K562 (cell line): Measurements from ENCODE around the gene HLCS.

Experiments
- GATAD2B ChIP-seq: fragments of 450-650 bp; IDR thresholded peaks from 2 replicates; pipeline ENCODE4 v1.6.1; 2017; ENCODE audit warnings: mild to moderate bottlenecking, borderline replicate concordance
- HCFC1 ChIP-seq: IDR thresholded peaks from 2 replicates; pipeline ENCODE4 v1.6.1; 2012; ENCODE audit warnings: low read depth, low read length, improper control_type of control experiment
- NFIX ChIP-seq: fragments of 250-450 bp; sonication (Bioruptor Pico); IDR thresholded peaks from 2 replicates; pipeline ENCODE4 v1.4.0; 2020; ENCODE audit warnings: low read depth, mild to moderate bottlenecking, moderate library complexity
- POLR2AphosphoS2 ChIP-seq: IDR thresholded peaks from 2 replicates; pipeline ENCODE4 v1.6.1; 2012; ENCODE audit warnings: low read length, improper control_type of control experiment
- POLR2AphosphoS5 ChIP-seq: IDR thresholded peaks from 2 replicates; pipeline ENCODE4 v1.6.1; 2011; ENCODE audit warnings: mild to moderate bottlenecking, low read depth, low read length, moderate library complexity; ENCODE audit not compliant: control insufficient read depth, insufficient read depth
- RBBP5 ChIP-seq: fragments of 200-600 bp; sonication (generic); IDR thresholded peaks from 2 replicates; pipeline ENCODE4 v1.6.1; 2012; ENCODE audit warnings: borderline replicate concordance, mild to moderate bottlenecking, low read length, control low read depth, inconsistent platforms; ENCODE audit not compliant: insufficient read depth, poor library complexity, severe bottlenecking
- TAF1 ChIP-seq: IDR thresholded peaks from 2 replicates; pipeline ENCODE4 v1.6.1; 2011; ENCODE audit warnings: mild to moderate bottlenecking, low read length, moderate library complexity; ENCODE audit not compliant: insufficient read depth, control insufficient read depth, severe bottlenecking; ENCODE audit errors: extremely low read depth
- TCF7L2 ChIP-seq: fragments of 150-350 bp; IDR thresholded peaks from 2 replicates; pipeline ENCODE4 v1.6.1; 2016; ENCODE audit warnings: low read depth, mild to moderate bottlenecking, low read length, moderate library complexity
- ZFX ChIP-seq: sonication (generic); formaldehyde crosslinking; IDR thresholded peaks from 2 replicates; pipeline ENCODE4 v1.8.0; 2022; ENCODE audit warnings: mild to moderate bottlenecking, missing genetic modification reagents, moderate library complexity
- TF ChIP-seq, protein P1 (sequence below): sonication (generic); formaldehyde crosslinking; IDR thresholded peaks from 2 replicates; pipeline ENCODE4 v1.9.0; 2022; ENCODE audit warnings: mild to moderate bottlenecking, missing genetic modification reagents
- TF ChIP-seq, protein P2 (sequence below): sonication (generic); formaldehyde crosslinking; IDR thresholded peaks from 2 replicates; pipeline ENCODE4 v1.5.0; 2020; ENCODE audit warnings: missing genetic modification reagents
- TF ChIP-seq, protein P3 (sequence below), 3 experiments: IDR thresholded peaks in 2 of 3; conservative IDR thresholded peaks in 1 of 3; 2 replicates each; pipeline ENCODE4 v1.5.1; 2011 to 2012; ENCODE audit warnings: low read length in 3 of 3, mild to moderate bottlenecking in 3 of 3, control low read depth in 2 of 3, improper control_type of control experiment in 1 of 3, inconsistent platforms in 1 of 3, low read depth in 1 of 3, mixed read lengths in 1 of 3, moderate library complexity in 1 of 3; ENCODE audit not compliant: insufficient read depth in 2 of 3

DNA sequence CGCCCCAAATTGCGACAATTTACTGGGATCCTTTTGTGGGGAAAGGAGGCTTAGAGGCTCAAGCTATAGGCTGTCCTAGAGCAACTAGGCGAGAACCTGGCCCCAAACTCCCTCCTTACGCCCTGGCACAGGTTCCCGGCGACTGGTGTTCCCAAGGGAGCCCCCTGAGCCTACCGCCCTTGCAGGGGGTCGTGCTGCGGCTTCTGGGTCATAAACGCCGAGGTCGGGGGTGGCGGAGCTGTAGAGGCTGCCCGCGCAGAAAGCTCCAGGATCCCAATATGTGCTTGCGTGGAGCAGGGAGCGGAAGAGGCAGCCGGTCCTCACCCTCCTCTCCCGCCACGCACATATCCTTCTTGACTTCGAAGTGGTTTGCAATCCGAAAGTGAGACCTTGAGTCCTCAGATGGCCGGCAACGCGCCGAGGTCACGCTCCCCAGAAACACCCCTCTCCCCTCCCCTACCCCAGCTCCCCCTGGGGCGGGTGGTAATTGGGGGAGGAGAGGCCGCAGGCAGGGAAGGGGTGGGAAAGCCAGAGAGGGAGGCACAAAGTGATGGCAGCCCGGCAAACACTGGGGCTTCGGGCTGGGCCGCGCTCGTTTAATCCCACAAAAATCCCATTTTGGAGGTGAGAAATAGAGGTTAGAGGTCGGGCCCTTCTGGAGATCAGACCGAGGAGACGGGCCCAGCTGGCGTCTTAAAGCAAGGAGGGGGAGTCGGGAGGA is 261.4 kb downstream of the HLCS start:
- TF ChIP-seq TAF1 (no peak), HCFC1 (no peak), RBBP5 (no peak), NFIX (CRISPR knock-in tag) (no peak), ZFX (CRISPR knock-in tag) (no peak), GATAD2B (no peak), POLR2AphosphoS2 (no peak), POLR2AphosphoS5 (no peak), TCF7L2 (no peak)
- TF ChIP-seq, protein P1, sequence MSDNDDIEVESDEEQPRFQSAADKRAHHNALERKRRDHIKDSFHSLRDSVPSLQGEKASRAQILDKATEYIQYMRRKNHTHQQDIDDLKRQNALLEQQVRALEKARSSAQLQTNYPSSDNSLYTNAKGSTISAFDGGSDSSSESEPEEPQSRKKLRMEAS (CRISPR knock-in tag), result no peak
- TF ChIP-seq, protein P2, sequence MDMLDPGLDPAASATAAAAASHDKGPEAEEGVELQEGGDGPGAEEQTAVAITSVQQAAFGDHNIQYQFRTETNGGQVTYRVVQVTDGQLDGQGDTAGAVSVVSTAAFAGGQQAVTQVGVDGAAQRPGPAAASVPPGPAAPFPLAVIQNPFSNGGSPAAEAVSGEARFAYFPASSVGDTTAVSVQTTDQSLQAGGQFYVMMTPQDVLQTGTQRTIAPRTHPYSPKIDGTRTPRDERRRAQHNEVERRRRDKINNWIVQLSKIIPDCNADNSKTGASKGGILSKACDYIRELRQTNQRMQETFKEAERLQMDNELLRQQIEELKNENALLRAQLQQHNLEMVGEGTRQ (CRISPR knock-in tag), result no peak
- TF ChIP-seq, protein P3, sequence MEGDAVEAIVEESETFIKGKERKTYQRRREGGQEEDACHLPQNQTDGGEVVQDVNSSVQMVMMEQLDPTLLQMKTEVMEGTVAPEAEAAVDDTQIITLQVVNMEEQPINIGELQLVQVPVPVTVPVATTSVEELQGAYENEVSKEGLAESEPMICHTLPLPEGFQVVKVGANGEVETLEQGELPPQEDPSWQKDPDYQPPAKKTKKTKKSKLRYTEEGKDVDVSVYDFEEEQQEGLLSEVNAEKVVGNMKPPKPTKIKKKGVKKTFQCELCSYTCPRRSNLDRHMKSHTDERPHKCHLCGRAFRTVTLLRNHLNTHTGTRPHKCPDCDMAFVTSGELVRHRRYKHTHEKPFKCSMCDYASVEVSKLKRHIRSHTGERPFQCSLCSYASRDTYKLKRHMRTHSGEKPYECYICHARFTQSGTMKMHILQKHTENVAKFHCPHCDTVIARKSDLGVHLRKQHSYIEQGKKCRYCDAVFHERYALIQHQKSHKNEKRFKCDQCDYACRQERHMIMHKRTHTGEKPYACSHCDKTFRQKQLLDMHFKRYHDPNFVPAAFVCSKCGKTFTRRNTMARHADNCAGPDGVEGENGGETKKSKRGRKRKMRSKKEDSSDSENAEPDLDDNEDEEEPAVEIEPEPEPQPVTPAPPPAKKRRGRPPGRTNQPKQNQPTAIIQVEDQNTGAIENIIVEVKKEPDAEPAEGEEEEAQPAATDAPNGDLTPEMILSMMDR (IDR thresholded peaks at IDR 0.05 in 2 of 3, conservative IDR thresholded peaks at IDR 0.05 in 1 of 3; ENCODE audit: insufficient read depth in 2 of 3, low read depth in 1 of 3, low read length in 3 of 3), result no peak
